Tibial nerve (tissue), 4 donors: ENCODE results near the gene SLX9.

Experiments used
- EP300 ChIP-seq, 2 donors: sonication (generic); formaldehyde crosslinking; IDR thresholded peaks; one replicate each; pipeline ENCODE4 v1.6.1; 2017; ENCODE audit warnings: antibody characterized with exemption in 2 of 2, mild to moderate bottlenecking in 1 of 2
- POLR2A ChIP-seq, 2 donors: fragments of 450-650 bp; IDR thresholded peaks; one replicate each; pipeline ENCODE4 v1.6.1; 2017; ENCODE audit warnings: antibody characterized with exemption in 2 of 2, mild to moderate bottlenecking in 2 of 2, moderate library complexity in 2 of 2
- TF ChIP-seq, protein P1 (sequence below), 5 experiments: fragments of 200-600 bp in 3 of 5; fragments of 450-650 bp in 2 of 5; sonication (generic) in 3 of 5; IDR thresholded peaks; one replicate each; pipeline ENCODE4 v1.5.1; 2016 to 2019; ENCODE audit warnings: antibody characterized with exemption in 5 of 5, mild to moderate bottlenecking in 3 of 5, moderate library complexity in 2 of 5

DNA sequence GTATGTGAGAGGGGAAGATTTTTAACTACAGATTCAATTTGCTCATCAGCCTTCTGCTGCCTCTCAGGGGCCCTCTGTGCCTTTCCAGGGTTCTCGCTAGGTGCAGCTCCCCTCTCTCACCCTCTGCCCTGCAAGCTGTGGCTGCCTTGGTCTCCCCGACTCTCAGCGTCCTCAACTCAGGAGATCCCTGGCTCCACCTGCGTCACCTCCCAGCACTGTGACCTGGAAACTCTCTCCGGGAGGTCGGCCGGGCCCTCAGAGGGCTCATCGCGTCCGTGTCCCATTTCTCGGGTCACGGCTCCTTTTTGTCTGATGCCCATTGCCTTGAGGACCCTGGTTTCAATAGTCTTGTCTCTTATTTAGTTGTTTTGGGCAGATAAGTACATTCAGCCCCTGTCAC lies 71.0 kb downstream of the SLX9 start:
- TF ChIP-seq POLR2A (IDR thresholded peaks at IDR 0.05) (no peak), EP300 (IDR thresholded peaks at IDR 0.05) (no peak)
- TF ChIP-seq, protein P1, sequence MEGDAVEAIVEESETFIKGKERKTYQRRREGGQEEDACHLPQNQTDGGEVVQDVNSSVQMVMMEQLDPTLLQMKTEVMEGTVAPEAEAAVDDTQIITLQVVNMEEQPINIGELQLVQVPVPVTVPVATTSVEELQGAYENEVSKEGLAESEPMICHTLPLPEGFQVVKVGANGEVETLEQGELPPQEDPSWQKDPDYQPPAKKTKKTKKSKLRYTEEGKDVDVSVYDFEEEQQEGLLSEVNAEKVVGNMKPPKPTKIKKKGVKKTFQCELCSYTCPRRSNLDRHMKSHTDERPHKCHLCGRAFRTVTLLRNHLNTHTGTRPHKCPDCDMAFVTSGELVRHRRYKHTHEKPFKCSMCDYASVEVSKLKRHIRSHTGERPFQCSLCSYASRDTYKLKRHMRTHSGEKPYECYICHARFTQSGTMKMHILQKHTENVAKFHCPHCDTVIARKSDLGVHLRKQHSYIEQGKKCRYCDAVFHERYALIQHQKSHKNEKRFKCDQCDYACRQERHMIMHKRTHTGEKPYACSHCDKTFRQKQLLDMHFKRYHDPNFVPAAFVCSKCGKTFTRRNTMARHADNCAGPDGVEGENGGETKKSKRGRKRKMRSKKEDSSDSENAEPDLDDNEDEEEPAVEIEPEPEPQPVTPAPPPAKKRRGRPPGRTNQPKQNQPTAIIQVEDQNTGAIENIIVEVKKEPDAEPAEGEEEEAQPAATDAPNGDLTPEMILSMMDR (IDR thresholded peaks at IDR 0.05): no peak
